ENCODE data around the gene KDM7A. TPM values are rescaled to one million over a fixed set of nuclear protein-coding genes. Genes with fewer than 3 reads are reported as not detected.

Gene KDM7A
- total RNA-seq, 1 experiment from 2014 or later = 6.6 TPM

GRCh38 chr7:140055833-140056232, 121.0 kb downstream of the KDM7A start:
- Histone ChIP-seq H3K4ac (ENCODE audit: low read depth, low read length) (no peak overlapping the region), H3K27me3 (ENCODE audit: insufficient read depth, low read length) (no peaks in the 10 kb centered on the region), H4K5ac (ENCODE audit: insufficient read length, low read depth, low read length) (no peak overlapping the region), H3K9ac (ENCODE audit: extremely low read depth, insufficient read length, low read length) (no peak overlapping the region), H4K91ac (ENCODE audit: insufficient read length, low read depth, low read length) (no peak overlapping the region), H2BK20ac (ENCODE audit: low read depth, low read length, poor library complexity, severe bottlenecking) (no peak overlapping the region), H3K4me1 (ENCODE audit: insufficient read depth, low read length) (no peaks in the 10 kb centered on the region), H3K4me2 (ENCODE audit: insufficient read depth, insufficient read length, low read length) (no peak overlapping the region), H2AFZ (ENCODE audit: low read length) (no peak overlapping the region), H3K27ac (ENCODE audit: insufficient read length, low read depth, low read length) (no peak overlapping the region), H2BK5ac (ENCODE audit: insufficient read length, low read length) (no peak overlapping the region), H2BK120ac (ENCODE audit: low read depth, low read length, poor library complexity, severe bottlenecking) (no peak overlapping the region), H3K14ac (ENCODE audit: insufficient read depth, low read length) (no peak overlapping the region), H4K20me1 (ENCODE audit: control insufficient read depth, insufficient read depth, insufficient read length) (no peaks in the 10 kb centered on the region), H4K8ac (replicated peaks; ENCODE audit: insufficient read length, low read depth, low read length) (no peak overlapping the region), H2BK12ac (ENCODE audit: insufficient read length, low read depth, low read length) (no peak overlapping the region), H3K56ac (ENCODE audit: insufficient read length, low read depth, low read length) (no peak overlapping the region), H3K79me2 (ENCODE audit: insufficient read depth, low read length) (no peaks in the 10 kb centered on the region), H3K9me3 (ENCODE audit: control insufficient read depth, low read depth, low read length) (no peaks in the 10 kb centered on the region), H2BK15ac (ENCODE audit: low read depth, low read length) (no peak overlapping the region), H3K23ac (ENCODE audit: insufficient read length, low read depth, low read length) (no peak overlapping the region), H3K79me1 (ENCODE audit: insufficient read depth, low read depth, low read length, poor library complexity, severe bottlenecking) (no peaks in the 10 kb centered on the region), H3T11ph (ENCODE audit: low read length) (no peak overlapping the region), H3K18ac (ENCODE audit: insufficient read length, low read depth, low read length) (no peak overlapping the region), H2AK5ac (ENCODE audit: insufficient read length, low read length) (no peak overlapping the region), H3K23me2 (ENCODE audit: insufficient read length, low read depth, low read length, poor library complexity, severe bottlenecking) (no peaks in the 10 kb centered on the region)
- no CpG with 5 or more reads among the region's 2 CpGs for WGBS (ENCODE audit: extremely low coverage, insufficient read length, low lambda C conversion rate)
- Mint-ChIP-seq H3K27me3 (ENCODE audit: low read depth) (peaks cover 5% of the 10 kb centered on the region), H3K36me3 (ENCODE audit: insufficient read depth in 1 of 3, low read depth in 3 of 3) (peaks cover 0 to 2% (median 0%) of the 10 kb centered on the region in 3 experiments; a peak in 2 of 7 replicates), H3K4me3 (no peak overlapping the region), H3K9me3 (no peaks in the 10 kb centered on the region; a peak in 1 of 5 replicates), H3K4me1 (peaks cover 3 to 6% of the 10 kb centered on the region in 2 experiments; a peak in 2 of 4 replicates), H3K27ac (no peak overlapping the region)
- no peak for TF ChIP-seq CTCF (conservative IDR thresholded peaks at IDR 0.05)
- no peak for DNase-seq

All from H9 (cell line).